ENCODE data around the gene TOP2A.

DNA sequence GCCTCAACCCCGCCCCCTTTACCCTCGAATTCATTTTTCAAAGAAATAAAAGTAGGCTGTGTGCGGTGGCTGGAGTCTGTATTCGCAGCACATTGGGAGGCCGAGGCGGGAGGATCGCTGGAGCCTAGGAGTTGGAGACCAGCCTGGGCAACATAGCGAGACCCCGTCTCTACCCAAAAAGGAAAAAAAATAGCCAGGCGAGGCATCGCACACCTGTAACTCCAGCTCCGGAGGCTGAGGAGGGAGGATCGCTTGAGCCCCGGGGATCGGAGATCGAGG is 671 bp upstream of the TOP2A start:
- TF ChIP-seq, protein P1, sequence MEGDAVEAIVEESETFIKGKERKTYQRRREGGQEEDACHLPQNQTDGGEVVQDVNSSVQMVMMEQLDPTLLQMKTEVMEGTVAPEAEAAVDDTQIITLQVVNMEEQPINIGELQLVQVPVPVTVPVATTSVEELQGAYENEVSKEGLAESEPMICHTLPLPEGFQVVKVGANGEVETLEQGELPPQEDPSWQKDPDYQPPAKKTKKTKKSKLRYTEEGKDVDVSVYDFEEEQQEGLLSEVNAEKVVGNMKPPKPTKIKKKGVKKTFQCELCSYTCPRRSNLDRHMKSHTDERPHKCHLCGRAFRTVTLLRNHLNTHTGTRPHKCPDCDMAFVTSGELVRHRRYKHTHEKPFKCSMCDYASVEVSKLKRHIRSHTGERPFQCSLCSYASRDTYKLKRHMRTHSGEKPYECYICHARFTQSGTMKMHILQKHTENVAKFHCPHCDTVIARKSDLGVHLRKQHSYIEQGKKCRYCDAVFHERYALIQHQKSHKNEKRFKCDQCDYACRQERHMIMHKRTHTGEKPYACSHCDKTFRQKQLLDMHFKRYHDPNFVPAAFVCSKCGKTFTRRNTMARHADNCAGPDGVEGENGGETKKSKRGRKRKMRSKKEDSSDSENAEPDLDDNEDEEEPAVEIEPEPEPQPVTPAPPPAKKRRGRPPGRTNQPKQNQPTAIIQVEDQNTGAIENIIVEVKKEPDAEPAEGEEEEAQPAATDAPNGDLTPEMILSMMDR (conservative IDR thresholded peaks at IDR 0.05 in 1 of 2, IDR thresholded peaks at IDR 0.05 in 1 of 2; ENCODE audit: extremely low read depth in 1 of 2, insufficient read depth in 1 of 2, low read depth in 1 of 2, low read length in 2 of 2): no peak
- TF ChIP-seq EZH2 (IDR thresholded peaks at IDR 0.05; ENCODE audit: borderline replicate concordance, low read length): no peak
